ENCODE measurements around the gene PPP2R2C.

PPP2R2C gene

DNA sequence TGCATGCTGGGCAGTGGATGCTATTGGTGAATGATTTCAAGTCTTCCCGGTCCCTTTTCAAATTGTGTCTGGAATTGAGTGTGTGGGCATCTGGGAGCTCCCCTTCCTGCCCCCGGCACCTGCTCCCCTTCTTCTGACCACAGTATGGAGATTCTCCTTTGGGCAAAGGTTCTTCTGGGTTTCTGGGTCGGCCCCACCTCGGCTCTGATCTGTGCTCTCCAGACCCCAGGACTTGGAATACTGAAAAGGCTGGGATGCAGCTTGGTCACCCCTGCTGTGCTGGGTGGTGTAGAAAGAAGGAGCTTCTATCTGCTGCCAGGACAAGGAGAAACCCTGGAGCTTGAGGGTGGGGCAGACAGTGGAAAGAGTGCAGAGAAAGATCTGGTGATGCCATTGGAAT lies 124.0 kb downstream of the PPP2R2C start:
- Histone ChIP-seq H3K27ac (ENCODE audit: poor library complexity, severe bottlenecking) (no peak overlapping the region), H3K36me3 (ENCODE audit: low read depth) (no peaks in the 10 kb centered on the region), H3K9me3 (ENCODE audit: severe bottlenecking) (no peaks in the 10 kb centered on the region), H3K4me3 (ENCODE audit: severe bottlenecking) (no peak overlapping the region), H3K4me1 (ENCODE audit: insufficient read depth, poor library complexity, severe bottlenecking) (peaks cover 13% of the 10 kb centered on the region), H3K27me3 (ENCODE audit: insufficient read depth, poor library complexity, severe bottlenecking) (no peaks in the 10 kb centered on the region)
- TF ChIP-seq, protein P1, sequence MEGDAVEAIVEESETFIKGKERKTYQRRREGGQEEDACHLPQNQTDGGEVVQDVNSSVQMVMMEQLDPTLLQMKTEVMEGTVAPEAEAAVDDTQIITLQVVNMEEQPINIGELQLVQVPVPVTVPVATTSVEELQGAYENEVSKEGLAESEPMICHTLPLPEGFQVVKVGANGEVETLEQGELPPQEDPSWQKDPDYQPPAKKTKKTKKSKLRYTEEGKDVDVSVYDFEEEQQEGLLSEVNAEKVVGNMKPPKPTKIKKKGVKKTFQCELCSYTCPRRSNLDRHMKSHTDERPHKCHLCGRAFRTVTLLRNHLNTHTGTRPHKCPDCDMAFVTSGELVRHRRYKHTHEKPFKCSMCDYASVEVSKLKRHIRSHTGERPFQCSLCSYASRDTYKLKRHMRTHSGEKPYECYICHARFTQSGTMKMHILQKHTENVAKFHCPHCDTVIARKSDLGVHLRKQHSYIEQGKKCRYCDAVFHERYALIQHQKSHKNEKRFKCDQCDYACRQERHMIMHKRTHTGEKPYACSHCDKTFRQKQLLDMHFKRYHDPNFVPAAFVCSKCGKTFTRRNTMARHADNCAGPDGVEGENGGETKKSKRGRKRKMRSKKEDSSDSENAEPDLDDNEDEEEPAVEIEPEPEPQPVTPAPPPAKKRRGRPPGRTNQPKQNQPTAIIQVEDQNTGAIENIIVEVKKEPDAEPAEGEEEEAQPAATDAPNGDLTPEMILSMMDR (IDR thresholded peaks at IDR 0.05; ENCODE audit: poor library complexity, severe bottlenecking) = no peak
- DNase-seq (ENCODE audit: low spot score) (no peak), ATAC-seq (ENCODE audit: low read depth) (no peak)

DNA sequence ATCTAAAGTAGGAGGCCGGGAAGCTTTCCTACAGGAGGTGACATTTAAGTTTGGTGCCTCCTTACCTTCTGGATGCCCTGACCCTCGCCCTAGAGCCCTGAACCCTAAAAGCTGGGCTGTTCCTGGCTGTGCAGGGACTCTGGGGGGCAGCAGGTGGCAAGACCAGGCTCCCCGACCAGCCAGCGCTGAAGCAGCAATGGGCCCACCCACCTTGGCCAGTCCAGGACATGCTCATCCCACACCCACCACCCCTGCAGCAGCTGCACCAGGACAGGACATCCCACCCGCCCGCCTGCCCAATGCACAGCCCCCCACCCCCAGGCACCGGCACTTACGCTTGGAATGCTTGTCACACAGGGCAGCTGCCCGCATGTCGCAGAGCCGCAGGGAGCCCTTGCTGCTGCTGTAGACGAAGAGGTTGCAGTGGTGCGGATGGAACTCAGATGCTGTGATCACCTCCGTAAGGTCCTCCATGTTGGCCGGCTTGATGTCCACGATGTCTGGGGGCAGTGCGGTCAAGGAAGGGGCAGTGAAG lies 124.8 kb downstream of the PPP2R2C start:
- no peaks in the 10 kb centered on the region for H3K9me3 ChIP-seq (ENCODE audit: severe bottlenecking)
- no peaks in the 10 kb centered on the region for H3K36me3 ChIP-seq (ENCODE audit: low read depth)
- no peaks in the 10 kb centered on the region for H3K27me3 ChIP-seq (ENCODE audit: insufficient read depth, poor library complexity, severe bottlenecking)
- DNase-seq (ENCODE audit: low spot score) = no peak
- H3K4me3 ChIP-seq (ENCODE audit: severe bottlenecking) = no peak overlapping the region
- TF ChIP-seq, protein P1 (IDR thresholded peaks at IDR 0.05; ENCODE audit: poor library complexity, severe bottlenecking) = no peak
- peaks cover 14% of the 10 kb centered on the region for H3K4me1 ChIP-seq (ENCODE audit: insufficient read depth, poor library complexity, severe bottlenecking)
- no peak overlapping the region for H3K27ac ChIP-seq (ENCODE audit: poor library complexity, severe bottlenecking)
- no peak for ATAC-seq (ENCODE audit: low read depth)

GRCh38 chr4:6346373-6347110 lies 125.9 kb downstream of the PPP2R2C start:
- Histone ChIP-seq H3K9me3 (ENCODE audit: severe bottlenecking) (no peaks in the 10 kb centered on the region), H3K36me3 (ENCODE audit: low read depth) (no peaks in the 10 kb centered on the region), H3K27ac (ENCODE audit: poor library complexity, severe bottlenecking) (no peak overlapping the region), H3K4me1 (ENCODE audit: insufficient read depth, poor library complexity, severe bottlenecking) (peaks cover 14% of the 10 kb centered on the region), H3K4me3 (ENCODE audit: severe bottlenecking) (no peak overlapping the region), H3K27me3 (ENCODE audit: insufficient read depth, poor library complexity, severe bottlenecking) (no peaks in the 10 kb centered on the region)
- TF ChIP-seq, protein P1 (IDR thresholded peaks at IDR 0.05; ENCODE audit: poor library complexity, severe bottlenecking) = no peak
- no peak for DNase-seq (ENCODE audit: low spot score)
- ATAC-seq (ENCODE audit: low read depth) = no peak

DNA sequence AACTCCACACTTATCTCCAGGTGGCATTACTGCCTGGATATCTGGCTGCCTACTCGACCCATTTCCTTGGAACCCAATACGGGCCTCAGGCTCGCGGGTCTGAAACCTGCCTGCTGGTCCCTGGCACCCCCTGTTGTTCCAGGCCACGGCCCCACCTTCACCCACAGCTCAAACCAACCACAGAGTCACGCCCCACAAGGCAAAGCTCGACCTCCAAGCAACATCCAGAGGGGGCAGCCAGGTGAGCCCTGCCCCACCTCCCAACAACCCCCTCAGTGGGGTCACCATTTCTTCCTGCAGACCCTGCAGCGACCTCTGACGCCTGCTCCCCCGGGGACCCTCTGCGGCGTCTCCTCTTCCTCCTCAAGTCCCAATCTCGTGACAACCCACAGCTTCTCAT lies 126.5 kb downstream of the PPP2R2C start:
- Histone ChIP-seq H3K9me3 (ENCODE audit: severe bottlenecking) (no peaks in the 10 kb centered on the region), H3K27me3 (ENCODE audit: insufficient read depth, poor library complexity, severe bottlenecking) (no peaks in the 10 kb centered on the region), H3K27ac (ENCODE audit: poor library complexity, severe bottlenecking) (no peak overlapping the region), H3K36me3 (ENCODE audit: low read depth) (no peaks in the 10 kb centered on the region), H3K4me3 (ENCODE audit: severe bottlenecking) (no peak overlapping the region), H3K4me1 (ENCODE audit: insufficient read depth, poor library complexity, severe bottlenecking) (peaks cover 14% of the 10 kb centered on the region)
- ATAC-seq (ENCODE audit: low read depth) (no peak), DNase-seq (ENCODE audit: low spot score) (no peak)
- TF ChIP-seq, protein P1 (IDR thresholded peaks at IDR 0.05; ENCODE audit: poor library complexity, severe bottlenecking) = no peak
